ENCODE measurements around the gene CBLL1.

DNA sequence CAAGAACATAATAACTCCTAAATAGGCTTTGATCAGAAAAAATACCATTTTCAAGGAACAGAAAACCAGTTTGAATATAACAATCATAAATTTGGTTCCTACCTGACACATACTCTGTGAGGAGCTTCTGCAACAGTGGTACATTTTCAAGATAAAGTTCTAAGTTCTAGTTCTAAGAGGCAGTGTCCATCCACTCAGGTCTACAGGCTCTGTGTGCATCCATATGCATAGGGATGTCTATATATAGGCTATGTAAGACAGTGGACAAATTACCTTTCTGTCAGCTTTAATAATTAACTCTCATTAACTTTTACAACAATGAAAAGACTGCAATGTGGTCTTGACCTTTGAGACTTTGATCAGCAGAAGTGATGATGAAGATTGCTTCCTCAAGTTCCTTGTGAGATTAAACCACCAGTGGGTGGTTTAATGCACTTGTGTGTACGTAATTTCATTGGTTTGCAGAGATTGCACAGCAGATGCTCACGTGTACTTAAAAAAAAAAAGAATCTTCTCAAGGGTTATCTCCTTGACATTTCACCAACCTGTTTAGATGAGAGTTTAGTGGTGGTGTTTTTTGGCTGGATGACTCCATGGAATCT, 59.2 kb downstream of the CBLL1 start, which contains the start of gene SLC26A3:
- TF ChIP-seq, protein P1, sequence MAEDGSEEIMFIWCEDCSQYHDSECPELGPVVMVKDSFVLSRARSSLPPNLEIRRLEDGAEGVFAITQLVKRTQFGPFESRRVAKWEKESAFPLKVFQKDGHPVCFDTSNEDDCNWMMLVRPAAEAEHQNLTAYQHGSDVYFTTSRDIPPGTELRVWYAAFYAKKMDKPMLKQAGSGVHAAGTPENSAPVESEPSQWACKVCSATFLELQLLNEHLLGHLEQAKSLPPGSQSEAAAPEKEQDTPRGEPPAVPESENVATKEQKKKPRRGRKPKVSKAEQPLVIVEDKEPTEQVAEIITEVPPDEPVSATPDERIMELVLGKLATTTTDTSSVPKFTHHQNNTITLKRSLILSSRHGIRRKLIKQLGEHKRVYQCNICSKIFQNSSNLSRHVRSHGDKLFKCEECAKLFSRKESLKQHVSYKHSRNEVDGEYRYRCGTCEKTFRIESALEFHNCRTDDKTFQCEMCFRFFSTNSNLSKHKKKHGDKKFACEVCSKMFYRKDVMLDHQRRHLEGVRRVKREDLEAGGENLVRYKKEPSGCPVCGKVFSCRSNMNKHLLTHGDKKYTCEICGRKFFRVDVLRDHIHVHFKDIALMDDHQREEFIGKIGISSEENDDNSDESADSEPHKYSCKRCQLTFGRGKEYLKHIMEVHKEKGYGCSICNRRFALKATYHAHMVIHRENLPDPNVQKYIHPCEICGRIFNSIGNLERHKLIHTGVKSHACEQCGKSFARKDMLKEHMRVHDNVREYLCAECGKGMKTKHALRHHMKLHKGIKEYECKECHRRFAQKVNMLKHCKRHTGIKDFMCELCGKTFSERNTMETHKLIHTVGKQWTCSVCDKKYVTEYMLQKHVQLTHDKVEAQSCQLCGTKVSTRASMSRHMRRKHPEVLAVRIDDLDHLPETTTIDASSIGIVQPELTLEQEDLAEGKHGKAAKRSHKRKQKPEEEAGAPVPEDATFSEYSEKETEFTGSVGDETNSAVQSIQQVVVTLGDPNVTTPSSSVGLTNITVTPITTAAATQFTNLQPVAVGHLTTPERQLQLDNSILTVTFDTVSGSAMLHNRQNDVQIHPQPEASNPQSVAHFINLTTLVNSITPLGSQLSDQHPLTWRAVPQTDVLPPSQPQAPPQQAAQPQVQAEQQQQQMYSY (CRISPR knock-in tag; IDR thresholded peaks at IDR 0.05) = no peak
- TF ChIP-seq YY1 (IDR thresholded peaks at IDR 0.05; ENCODE audit: low read depth, low read length) = no peak
- TF ChIP-seq, protein P2, sequence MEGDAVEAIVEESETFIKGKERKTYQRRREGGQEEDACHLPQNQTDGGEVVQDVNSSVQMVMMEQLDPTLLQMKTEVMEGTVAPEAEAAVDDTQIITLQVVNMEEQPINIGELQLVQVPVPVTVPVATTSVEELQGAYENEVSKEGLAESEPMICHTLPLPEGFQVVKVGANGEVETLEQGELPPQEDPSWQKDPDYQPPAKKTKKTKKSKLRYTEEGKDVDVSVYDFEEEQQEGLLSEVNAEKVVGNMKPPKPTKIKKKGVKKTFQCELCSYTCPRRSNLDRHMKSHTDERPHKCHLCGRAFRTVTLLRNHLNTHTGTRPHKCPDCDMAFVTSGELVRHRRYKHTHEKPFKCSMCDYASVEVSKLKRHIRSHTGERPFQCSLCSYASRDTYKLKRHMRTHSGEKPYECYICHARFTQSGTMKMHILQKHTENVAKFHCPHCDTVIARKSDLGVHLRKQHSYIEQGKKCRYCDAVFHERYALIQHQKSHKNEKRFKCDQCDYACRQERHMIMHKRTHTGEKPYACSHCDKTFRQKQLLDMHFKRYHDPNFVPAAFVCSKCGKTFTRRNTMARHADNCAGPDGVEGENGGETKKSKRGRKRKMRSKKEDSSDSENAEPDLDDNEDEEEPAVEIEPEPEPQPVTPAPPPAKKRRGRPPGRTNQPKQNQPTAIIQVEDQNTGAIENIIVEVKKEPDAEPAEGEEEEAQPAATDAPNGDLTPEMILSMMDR (IDR thresholded peaks at IDR 0.05 in 2 of 3, conservative IDR thresholded peaks at IDR 0.05 in 1 of 3; ENCODE audit: control insufficient read depth in 2 of 3, extremely low read depth in 1 of 3, insufficient read depth in 1 of 3, low read depth in 3 of 3, low read length in 3 of 3) = no peak
- TF ChIP-seq, protein P3, sequence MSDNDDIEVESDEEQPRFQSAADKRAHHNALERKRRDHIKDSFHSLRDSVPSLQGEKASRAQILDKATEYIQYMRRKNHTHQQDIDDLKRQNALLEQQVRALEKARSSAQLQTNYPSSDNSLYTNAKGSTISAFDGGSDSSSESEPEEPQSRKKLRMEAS (IDR thresholded peaks at IDR 0.05; ENCODE audit: low read depth, low read length) = no peak
- no peak for TF ChIP-seq JUNB (IDR thresholded peaks at IDR 0.05)
- TF ChIP-seq MTA3 (IDR thresholded peaks at IDR 0.05; ENCODE audit: borderline replicate concordance, low read length) = no peak
- no peak for TF ChIP-seq POLR2AphosphoS5 (IDR thresholded peaks at IDR 0.05; ENCODE audit: low read length)
- TF ChIP-seq EZH2 (IDR thresholded peaks at IDR 0.05; ENCODE audit: borderline replicate concordance, control insufficient read depth, low read depth, low read length) = no peak
- no peak for TF ChIP-seq NFIC (IDR thresholded peaks at IDR 0.05; ENCODE audit: low read depth, low read length)
